EH (cell line): ENCODE data around the gene AP5S1.
A peak's percentile ranks its signal among the peaks of the same experiment; 100 is the strongest.
"Not testable (repeated sequence)": the region's sequence is repeated elsewhere in the genome, so short reads cannot be mapped to it uniquely, and the experiment has no call there.

Source experiments
- DNase-seq: peaks from one replicate; pipeline ENCODE4 v3.0.0-alpha.2; 2015; ENCODE audit warnings: low read depth

Gene AP5S1

GRCh38 chr20:3843990-3844619, 23.8 kb downstream of the AP5S1 start:
- DNase-seq = not testable (repeated sequence)

- no peak for DNase-seq
These were observed 26.0 kb downstream of the AP5S1 start for GRCh38 chr20:3846378-3846739.

DNA sequence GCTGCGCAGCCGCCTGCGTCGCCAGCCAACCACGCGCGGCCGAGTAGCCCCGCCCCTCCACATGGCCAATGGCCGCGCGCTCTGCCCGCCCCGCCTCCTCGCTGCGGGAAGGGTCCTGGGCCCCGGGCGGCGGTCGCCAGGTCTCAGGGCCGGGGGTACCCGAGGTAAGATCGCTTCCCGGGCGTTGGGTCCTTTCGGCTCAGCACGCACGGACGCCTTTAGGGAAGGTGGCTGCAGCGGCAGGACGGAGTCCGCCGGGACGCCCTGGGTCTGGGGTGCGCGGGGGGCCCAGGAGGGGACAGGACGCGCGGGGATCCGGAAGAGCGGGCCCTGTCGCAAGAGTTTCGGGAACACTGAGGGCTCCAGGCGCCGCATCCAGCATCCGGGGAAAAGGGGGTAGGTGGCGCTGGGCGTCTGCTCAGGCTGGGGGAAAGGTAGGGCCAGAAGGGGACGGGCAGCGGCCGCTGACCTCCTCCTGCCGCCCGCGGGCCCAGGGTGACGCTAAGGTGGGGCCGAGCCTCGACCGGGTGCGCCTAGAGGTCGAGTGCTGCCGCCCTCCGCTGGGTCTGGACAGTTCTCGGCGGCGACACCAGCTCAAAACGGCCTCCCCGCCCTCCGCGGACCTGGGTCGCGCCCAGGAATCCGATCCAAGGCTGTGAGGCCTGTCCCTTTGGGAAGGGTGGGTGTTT, 26.5 kb downstream of the AP5S1 start, which contains the start of gene MAVS:
TSS of gene MAVS (plus strand) at position 95 of the 689 bp plus-strand sequence. CDS start 7,791 bp downstream, outside the sequence.
- DNase-seq = peak; percentile 83

GRCh38 chr20:3847429-3847940, 27.1 kb downstream of the AP5S1 start:
- DNase-seq = no peak

GRCh38 chr20:3848565-3848964, 28.2 kb downstream of the AP5S1 start:
- no peak for DNase-seq

DNA sequence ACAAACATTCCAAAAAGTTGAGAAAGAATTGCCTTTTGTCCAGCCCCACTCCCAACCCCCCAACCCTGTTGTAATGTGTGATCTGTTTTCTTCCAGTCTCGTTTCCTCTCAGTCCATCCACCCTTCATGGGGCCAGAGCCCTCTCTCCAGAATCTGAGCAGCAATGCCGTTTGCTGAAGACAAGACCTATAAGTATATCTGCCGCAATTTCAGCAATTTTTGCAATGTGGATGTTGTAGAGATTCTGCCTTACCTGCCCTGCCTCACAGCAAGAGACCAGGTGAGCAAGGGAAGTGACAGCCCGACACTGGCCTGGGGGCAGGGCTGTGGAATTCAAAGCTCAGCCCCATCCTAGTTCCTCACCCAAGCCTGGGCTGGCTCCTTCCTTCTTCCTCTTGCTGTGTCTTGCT, 34.1 kb downstream of the AP5S1 start:
- DNase-seq = no peak

- no peak for DNase-seq
These were observed 37.1 kb downstream of the AP5S1 start for GRCh38 chr20:3857405-3857804.

GRCh38 chr20:3858689-3859088, 38.3 kb downstream of the AP5S1 start:
- DNase-seq = no peak

DNA sequence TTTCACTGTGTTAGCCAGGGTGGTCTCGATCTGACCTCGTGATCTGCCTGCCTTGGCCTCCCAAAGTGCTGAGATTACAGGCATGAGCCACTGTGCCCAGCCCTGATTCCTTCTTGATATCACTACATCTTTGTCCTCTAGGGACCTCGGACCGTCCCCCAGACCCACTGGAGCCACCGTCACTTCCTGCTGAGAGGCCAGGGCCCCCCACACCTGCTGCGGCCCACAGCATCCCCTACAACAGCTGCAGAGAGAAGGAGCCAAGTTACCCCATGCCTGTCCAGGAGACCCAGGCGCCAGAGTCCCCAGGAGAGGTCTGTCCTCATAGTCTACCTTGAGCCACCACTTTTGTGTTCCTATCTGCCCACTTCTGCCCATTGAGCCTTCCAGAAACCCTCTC, 40.8 kb downstream of the AP5S1 start:
- no peak for DNase-seq

GRCh38 chr20:3862333-3862732, 42.0 kb downstream of the AP5S1 start:
- no peak for DNase-seq

DNA sequence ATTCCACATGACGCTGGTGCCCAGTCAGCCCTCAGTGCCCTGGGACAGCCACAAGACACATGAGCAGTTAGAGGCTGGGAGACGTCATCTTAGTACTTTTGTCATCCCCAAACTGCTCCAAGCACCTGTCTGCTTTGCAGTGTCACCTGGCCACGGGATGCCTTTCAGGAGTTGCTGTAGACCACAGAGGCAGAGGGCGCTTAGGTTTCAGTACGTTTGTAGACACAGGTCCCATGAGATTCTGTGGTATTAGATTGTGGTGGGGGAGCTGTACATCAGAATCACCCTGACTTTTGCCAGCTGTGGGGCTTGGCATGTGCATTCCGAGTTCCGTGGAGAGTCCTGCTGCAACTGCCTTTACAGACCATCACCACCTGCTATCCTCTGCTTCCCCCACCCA, 43.0 kb downstream of the AP5S1 start:
- DNase-seq = no peak

DNA sequence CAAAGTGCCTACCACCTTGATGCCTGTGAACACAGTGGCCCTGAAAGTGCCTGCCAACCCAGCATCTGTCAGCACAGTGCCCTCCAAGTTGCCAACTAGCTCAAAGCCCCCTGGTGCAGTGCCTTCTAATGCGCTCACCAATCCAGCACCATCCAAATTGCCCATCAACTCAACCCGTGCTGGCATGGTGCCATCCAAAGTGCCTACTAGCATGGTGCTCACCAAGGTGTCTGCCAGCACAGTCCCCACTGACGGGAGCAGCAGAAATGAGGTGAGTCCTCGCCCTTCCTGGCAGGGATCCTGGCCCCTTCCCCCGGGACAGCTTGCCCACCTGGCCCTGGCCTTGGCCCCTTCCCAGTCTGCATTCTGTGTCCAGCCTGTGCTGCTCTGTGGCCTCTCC, 44.2 kb downstream of the AP5S1 start:
- DNase-seq = no peak

GRCh38 chr20:3865152-3865886, 45.0 kb downstream of the AP5S1 start:
- DNase-seq = no peak

DNA sequence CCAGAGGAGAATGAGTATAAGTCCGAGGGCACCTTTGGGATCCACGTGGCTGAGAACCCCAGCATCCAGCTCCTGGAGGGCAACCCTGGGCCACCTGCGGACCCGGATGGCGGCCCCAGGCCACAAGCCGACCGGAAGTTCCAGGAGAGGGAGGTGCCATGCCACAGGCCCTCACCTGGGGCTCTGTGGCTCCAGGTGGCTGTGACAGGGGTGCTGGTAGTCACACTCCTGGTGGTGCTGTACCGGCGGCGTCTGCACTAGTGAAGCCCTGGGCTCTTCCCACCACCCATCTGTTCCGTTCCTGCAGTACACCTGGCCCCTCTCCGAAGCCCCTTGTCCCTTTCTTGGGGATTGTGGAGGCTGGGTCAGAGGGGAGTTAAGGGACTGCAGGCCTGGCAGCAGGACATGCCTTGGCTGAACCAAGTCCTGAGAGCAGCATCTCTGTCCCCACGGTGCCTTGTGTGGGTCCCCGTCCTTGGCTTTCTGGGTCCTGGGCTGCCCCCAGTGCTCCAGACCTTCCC, 45.6 kb downstream of the AP5S1 start:
- DNase-seq = no peak

DNA sequence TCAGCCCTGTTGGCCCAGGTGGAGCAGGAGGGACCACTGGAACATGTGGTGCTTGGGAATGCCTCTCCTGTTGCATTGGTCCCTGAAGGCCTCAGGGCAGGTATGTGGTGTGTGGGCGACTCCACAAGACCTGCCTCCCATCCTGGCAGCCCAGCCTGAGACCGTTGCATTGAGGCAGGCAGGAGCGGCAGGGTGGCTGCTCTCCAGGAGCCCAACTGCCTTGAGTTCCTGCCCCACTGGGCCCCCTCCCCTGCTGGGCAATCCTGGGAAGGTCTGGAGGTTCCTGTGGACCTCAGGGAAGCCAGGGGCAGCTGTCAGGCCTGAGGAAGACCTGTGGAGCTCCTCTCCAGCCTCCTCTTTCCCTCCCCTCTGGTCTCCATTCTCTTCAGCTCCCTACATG, 46.1 kb downstream of the AP5S1 start:
- DNase-seq = no peak

DNA sequence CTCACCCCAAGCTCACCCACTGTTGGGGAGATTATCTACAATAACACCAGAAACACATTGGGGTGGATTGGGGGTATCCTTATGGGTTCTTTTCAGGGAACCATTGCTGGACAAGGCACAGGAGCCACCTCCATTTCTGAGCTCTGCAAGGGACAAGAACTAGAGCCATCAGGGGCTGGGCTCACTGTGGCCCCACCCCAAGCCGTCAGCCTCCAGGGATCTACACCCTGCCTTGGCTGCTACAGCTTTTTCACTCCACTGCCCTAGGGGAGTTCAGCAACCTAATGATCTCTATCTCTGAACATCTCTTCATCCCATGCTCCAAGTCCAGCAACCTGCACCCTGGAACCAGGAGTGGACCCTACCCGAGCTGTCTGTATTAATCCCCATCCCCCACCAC, 47.5 kb downstream of the AP5S1 start:
- DNase-seq = no peak

- DNase-seq = no peak
These were observed 49.7 kb downstream of the AP5S1 start for GRCh38 chr20:3869839-3870634.

GRCh38 chr20:3871550-3872265, 51.4 kb downstream of the AP5S1 start:
- peak; percentile 56 for DNase-seq

DNA sequence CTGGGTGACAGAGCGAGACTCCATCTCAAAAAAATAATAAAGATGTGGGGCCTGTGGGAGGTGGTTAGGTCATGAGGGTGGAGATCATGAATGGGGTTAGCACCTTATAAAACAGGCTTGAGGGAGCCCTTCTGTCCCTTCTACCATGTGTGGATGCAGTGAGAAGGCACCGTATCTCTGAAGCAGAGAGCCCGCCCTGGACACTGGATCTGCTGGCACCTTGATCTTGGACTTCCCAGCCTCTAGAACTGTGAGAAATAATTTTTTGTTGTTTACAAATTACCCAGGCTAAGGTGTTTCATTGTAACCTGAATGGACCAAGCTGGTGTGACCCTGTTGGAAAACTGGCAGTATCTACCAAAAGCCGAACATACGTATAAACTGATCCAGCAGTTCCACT, 53.2 kb downstream of the AP5S1 start:
- no peak for DNase-seq

- no peak for DNase-seq
These were observed 54.0 kb downstream of the AP5S1 start for GRCh38 chr20:3874194-3874844.
